Measurements from ENCODE around the gene RAB11B. TPM values are rescaled to one million over a fixed set of nuclear protein-coding genes. Genes with fewer than 3 reads are reported as not detected.
A peak's percentile ranks its signal among the peaks of the same experiment; 100 is the strongest.

Gene RAB11B
- total and polyA plus RNA-seq, 2 of the 13 experiments (the other 11 are each of a cell fraction or from before 2014, with no cell fraction given) = 6.0 to 28.4 TPM

DNA sequence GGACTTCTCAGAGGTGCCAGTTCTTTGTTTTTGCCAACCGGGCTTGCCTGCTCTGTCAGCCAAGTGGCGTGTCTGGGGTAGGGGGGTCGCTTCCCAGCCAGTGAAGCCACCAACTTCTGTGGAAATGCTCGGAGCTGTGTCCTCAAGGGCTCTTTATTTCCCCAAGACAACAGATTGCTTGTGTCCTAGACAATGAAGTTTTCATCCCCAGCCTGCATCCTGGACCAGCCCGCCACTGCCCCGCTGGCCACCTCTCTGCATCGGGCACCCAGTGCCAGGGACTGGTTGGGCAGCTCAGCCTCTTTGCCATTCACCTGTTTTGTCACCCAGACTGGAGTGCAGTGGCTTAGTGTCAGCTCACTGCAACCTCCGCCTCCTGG lies 3.7 kb downstream of the RAB11B start (continued):
- TF ChIP-seq, protein P1, sequence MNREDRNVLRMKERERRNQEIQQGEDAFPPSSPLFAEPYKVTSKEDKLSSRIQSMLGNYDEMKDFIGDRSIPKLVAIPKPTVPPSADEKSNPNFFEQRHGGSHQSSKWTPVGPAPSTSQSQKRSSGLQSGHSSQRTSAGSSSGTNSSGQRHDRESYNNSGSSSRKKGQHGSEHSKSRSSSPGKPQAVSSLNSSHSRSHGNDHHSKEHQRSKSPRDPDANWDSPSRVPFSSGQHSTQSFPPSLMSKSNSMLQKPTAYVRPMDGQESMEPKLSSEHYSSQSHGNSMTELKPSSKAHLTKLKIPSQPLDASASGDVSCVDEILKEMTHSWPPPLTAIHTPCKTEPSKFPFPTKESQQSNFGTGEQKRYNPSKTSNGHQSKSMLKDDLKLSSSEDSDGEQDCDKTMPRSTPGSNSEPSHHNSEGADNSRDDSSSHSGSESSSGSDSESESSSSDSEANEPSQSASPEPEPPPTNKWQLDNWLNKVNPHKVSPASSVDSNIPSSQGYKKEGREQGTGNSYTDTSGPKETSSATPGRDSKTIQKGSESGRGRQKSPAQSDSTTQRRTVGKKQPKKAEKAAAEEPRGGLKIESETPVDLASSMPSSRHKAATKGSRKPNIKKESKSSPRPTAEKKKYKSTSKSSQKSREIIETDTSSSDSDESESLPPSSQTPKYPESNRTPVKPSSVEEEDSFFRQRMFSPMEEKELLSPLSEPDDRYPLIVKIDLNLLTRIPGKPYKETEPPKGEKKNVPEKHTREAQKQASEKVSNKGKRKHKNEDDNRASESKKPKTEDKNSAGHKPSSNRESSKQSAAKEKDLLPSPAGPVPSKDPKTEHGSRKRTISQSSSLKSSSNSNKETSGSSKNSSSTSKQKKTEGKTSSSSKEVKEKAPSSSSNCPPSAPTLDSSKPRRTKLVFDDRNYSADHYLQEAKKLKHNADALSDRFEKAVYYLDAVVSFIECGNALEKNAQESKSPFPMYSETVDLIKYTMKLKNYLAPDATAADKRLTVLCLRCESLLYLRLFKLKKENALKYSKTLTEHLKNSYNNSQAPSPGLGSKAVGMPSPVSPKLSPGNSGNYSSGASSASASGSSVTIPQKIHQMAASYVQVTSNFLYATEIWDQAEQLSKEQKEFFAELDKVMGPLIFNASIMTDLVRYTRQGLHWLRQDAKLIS (CRISPR knock-in tag; IDR thresholded peaks at IDR 0.05) = no peak
- TF ChIP-seq ZNF761 (CRISPR knock-in tag; conservative IDR thresholded peaks at IDR 0.05) = no peak
- no peak for TF ChIP-seq ZNF670 (CRISPR knock-in tag; IDR thresholded peaks at IDR 0.05; ENCODE audit: borderline replicate concordance)
- TF ChIP-seq, protein P2, sequence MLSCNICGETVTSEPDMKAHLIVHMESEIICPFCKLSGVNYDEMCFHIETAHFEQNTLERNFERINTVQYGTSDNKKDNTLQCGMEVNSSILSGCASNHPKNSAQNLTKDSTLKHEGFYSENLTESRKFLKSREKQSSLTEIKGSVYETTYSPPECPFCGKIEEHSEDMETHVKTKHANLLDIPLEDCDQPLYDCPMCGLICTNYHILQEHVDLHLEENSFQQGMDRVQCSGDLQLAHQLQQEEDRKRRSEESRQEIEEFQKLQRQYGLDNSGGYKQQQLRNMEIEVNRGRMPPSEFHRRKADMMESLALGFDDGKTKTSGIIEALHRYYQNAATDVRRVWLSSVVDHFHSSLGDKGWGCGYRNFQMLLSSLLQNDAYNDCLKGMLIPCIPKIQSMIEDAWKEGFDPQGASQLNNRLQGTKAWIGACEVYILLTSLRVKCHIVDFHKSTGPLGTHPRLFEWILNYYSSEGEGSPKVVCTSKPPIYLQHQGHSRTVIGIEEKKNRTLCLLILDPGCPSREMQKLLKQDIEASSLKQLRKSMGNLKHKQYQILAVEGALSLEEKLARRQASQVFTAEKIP (CRISPR knock-in tag; IDR thresholded peaks at IDR 0.05; ENCODE audit: borderline replicate concordance) = no peak
- TF ChIP-seq EZH2 (conservative IDR thresholded peaks at IDR 0.05; ENCODE audit: low read depth, low read length) = no peak
- TF ChIP-seq KLF6 (CRISPR knock-in tag; IDR thresholded peaks at IDR 0.05) = no peak
- TF ChIP-seq ZNF296 (CRISPR knock-in tag; conservative IDR thresholded peaks at IDR 0.05) = no peak
- TF ChIP-seq ZNF225 (CRISPR knock-in tag; IDR thresholded peaks at IDR 0.05) = 0 out of 2 replicates have a peak, but pooled peaks have one; percentile 14
- 0 out of 2 replicates have a peak, but pooled peaks have one; percentile 11 for TF ChIP-seq NFKB2 (CRISPR knock-in tag; IDR thresholded peaks at IDR 0.05; ENCODE audit: borderline replicate concordance)
- no peak for TF ChIP-seq ZFP91 (CRISPR knock-in tag; IDR thresholded peaks at IDR 0.05; ENCODE audit: borderline replicate concordance)
- no peak for TF ChIP-seq POLR2G (IDR thresholded peaks at IDR 0.05; ENCODE audit: low read depth, low read length)
- TF ChIP-seq, protein P3, sequence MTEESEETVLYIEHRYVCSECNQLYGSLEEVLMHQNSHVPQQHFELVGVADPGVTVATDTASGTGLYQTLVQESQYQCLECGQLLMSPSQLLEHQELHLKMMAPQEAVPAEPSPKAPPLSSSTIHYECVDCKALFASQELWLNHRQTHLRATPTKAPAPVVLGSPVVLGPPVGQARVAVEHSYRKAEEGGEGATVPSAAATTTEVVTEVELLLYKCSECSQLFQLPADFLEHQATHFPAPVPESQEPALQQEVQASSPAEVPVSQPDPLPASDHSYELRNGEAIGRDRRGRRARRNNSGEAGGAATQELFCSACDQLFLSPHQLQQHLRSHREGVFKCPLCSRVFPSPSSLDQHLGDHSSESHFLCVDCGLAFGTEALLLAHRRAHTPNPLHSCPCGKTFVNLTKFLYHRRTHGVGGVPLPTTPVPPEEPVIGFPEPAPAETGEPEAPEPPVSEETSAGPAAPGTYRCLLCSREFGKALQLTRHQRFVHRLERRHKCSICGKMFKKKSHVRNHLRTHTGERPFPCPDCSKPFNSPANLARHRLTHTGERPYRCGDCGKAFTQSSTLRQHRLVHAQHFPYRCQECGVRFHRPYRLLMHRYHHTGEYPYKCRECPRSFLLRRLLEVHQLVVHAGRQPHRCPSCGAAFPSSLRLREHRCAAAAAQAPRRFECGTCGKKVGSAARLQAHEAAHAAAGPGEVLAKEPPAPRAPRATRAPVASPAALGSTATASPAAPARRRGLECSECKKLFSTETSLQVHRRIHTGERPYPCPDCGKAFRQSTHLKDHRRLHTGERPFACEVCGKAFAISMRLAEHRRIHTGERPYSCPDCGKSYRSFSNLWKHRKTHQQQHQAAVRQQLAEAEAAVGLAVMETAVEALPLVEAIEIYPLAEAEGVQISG (CRISPR knock-in tag; IDR thresholded peaks at IDR 0.05) = no peak
- TF ChIP-seq ZFP41 (CRISPR knock-in tag; IDR thresholded peaks at IDR 0.05; ENCODE audit: borderline replicate concordance) = 0 out of 2 replicates have a peak, but pooled peaks have one; percentile 22
- no peak for TF ChIP-seq ZBTB7A (CRISPR knock-in tag; IDR thresholded peaks at IDR 0.05)
- no peak for TF ChIP-seq REPIN1 (CRISPR knock-in tag; IDR thresholded peaks at IDR 0.05; ENCODE audit: borderline replicate concordance, low read depth)
- TF ChIP-seq MXD4 (CRISPR knock-in tag; IDR thresholded peaks at IDR 0.05) = peak; percentile 24; the same call in 1 of the 2 replicates
- TF ChIP-seq AKAP8 (CRISPR knock-in tag; IDR thresholded peaks at IDR 0.05) = peak; percentile 11; the same call in 1 of the 2 replicates
- TF ChIP-seq CHCHD3 (CRISPR knock-in tag; IDR thresholded peaks at IDR 0.05) = no peak
